HG02885 (cell line): ENCODE measurements around the gene SCGB1C1.
A peak's percentile ranks its signal among the peaks of the same experiment; 100 is the strongest.
"Not testable (repeated sequence)": the region's sequence is repeated elsewhere in the genome, so short reads cannot be mapped to it uniquely, and the experiment has no call there.

Experiments used
- ATAC-seq: cut with Tn5 transposase; IDR thresholded peaks from one replicate; pipeline ENCODE4 v1.9.1; 2021; ENCODE audit warnings: mild to moderate bottlenecking; ENCODE audit not compliant: unreplicated experiment, poor library complexity

The SCGB1C1 gene

DNA sequence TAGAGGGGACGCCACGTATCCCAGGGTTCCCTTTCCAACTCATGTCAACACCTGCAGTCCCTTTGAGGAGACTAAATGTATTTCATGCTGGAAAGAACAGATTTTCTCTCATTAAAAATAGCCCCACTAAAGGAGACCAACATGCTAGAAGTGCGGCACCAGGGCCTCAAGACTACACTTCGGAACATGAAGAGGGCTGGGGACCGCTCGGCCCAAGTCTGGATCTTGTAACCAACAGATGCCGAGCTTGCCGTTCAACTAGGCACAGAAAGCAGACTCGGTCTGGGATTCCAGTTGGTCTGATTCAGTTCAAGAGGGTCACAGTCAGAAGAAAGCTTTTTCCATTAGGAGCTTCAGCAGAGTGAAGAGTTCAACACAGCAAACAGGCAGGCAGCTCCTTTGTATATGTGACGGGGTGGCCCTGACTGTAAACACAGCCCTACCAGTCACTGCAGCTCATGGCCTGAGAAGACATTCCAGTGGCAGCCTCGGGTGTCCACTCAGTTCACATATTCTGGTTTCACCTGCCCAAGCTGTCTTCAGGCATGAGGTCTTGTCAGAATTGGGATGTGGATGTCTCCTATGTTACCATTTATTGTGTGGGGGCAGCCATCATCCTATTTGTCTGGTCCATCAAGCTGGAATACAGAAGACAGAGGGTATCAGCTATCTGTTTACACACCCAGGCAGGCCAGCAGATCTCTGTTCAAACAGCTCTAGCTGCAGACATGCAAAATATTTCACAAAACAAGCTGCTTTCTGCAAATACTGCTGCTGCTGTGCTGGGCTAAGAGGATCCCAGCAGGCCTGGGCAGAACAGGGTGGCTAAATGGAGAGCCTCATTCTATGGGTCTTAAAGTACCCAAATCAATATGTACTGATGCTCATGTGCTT lies 23.4 kb downstream of the SCGB1C1 start:
- ATAC-seq, result no peak

DNA sequence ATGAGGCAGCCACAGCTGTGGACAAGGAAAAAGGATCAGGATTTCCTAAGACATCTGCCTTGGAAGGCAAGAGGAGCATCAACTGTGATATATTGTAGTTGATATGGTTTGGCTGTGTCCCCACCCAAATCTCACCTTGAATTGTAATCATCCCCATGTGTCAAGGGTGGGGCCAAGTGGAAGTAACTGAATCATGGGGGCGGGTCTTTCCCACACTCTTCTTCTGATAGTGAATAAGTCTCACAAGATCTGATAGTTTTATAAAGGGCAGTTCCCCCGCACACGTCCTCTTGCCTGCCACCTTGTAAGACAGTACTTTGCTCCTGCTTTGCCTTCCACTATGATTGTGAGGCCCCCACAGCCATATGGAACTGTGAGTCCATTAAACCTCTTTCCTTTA lies 24.8 kb downstream of the SCGB1C1 start:
- no peak for ATAC-seq

DNA sequence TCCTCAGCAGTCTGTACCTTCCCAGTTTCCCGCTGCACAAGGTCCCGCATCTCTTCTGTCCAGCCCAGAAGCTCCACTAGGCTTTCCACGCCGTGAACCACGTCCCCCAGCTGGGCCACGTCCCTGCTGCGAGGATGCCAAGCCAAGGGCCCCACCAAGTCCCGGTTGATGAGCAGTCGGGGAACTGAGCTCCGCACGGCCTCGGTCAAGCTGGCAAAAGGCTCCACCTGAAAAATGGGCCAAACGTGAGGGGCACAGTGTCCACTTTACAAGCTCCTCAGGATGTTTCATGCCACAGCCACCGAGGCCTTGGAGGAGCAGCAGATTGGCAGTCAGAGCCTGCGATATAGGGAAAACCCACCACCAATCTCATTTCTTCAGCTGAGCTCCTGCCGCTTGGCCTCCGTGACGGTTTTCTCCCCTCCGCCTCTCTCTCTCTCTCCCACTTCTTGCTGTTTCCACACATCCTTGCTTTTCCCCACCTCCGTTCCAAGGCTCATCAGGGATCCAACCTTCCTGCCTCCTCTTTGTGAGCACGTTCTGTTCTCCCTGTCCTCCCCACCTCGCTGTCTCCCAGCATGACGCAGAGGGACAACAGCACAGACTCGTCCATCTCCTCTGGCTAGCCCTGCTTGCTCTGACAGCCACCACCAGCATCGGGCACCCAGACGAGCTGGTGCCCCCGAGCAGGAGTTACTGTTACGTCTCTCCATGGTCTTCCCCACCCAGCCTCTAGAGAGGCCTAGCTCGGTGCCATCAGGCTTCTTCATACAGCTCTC lies 26.1 kb downstream of the SCGB1C1 start:
- no peak for ATAC-seq

DNA sequence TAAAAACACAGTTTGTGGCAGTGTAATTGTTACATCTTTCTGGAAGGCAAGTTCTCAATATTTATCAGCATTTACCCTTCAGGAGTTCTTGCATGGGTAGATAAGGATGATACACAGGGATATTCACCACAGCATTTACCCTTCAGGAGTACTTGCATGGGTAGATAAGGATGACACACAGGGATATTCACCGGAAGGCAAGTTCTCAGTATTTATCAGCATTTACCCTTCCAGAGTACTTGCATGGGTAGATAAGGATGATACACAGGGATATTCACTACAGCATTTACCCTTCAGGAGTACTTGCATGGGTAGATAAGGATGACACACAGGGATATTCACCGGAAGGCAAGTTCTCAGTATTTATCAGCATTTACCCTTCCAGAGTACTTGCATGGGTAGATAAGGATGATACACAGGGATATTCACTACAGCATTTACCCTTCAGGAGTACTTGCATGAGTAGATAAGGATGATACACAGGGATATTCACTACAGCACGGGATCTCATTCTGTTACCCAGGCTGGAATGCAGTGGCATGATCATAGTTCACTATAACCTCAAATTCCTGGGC lies 27.9 kb downstream of the SCGB1C1 start:
- ATAC-seq, result not testable (repeated sequence)

DNA sequence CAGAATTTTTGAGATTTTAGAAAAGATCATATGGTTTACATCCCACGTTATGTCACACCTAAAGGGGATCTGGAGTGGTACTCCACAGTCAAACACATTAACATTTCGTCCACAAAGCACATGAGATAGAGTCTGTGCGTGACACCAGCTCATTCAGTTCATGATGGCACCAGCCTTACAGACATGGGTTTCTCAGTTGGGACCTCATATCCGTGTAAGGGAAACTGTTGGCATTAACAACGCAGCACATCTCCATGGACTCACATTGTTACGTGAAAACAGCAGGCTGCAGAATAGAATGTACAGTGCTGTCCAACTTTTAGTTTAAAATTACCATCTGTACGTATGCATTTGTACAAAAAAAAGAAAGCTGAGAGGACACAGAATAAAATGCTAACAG lies 28.7 kb downstream of the SCGB1C1 start:
- ATAC-seq, result no peak

DNA sequence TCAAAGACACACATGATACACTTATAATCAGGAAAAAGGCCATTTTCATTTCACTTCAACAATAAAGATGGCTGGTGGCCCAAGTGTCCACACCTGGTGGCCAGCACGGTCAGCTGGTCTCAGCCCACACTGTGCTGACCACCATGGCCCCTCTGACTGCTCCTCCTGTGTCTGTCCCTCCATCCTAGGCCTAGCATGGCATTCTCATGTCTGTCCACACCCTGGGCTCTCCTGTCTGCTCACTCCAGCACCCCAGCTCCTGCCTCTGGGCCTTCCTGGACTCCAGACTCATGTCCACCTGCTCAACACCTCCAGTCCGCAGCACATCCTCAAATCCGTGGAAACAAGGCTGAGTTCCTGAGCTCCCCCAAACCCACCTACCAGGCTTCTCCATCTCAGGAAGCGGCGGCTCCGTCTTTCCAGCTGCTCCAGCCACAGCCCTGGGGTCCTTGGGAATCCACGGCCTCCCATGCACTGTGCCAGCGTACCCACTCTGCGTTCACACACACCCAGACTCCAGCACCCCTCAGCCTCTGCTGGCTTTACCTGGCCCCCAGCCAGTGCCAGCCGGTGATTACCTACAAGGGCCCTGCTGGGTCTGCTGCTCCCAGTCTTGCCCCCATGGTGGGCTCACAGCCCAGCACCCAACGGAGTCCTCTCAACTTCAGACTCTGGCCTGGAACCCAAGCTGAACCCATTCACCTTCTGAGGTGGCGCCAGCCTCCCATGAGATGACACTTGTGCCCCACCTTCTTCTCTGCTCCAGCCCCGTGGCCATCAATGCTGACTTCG lies 29.3 kb downstream of the SCGB1C1 start:
- ATAC-seq, result no peak

DNA sequence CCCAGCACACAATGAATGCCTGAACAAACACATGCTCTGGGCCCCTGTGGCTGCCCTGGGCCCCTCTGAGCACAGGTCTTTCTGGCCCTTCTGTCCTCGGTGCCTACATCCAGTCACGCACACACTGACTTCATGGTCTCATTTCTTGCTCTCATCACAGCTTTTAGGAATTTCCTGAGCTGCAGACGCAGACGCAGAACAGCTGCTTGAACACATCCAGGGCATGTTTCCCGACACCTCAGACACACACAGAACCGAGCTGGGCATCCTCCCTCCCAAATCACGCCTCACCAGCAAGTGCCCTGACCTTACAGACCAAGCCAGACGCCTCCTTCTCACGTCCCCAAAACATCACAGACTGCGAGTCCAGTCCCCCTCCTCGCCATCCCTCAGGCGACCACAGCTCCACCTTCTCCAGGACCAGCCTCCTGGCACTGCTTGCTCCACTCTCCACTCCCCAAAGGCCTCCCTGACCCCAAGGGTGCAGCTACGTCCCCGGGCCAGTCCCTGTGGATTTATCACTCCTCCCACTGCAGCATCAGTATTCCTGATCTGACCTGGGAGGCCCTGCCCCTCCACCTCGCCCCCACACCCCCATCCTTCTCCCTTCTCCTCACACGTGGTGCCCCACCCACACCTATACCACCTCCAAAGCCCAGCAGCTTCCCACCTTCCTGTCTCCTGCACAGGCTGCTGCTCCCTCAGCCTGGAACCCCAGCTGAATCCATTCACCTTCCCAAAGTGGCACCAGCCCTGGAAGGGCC lies 30.3 kb downstream of the SCGB1C1 start:
- ATAC-seq, result no peak

DNA sequence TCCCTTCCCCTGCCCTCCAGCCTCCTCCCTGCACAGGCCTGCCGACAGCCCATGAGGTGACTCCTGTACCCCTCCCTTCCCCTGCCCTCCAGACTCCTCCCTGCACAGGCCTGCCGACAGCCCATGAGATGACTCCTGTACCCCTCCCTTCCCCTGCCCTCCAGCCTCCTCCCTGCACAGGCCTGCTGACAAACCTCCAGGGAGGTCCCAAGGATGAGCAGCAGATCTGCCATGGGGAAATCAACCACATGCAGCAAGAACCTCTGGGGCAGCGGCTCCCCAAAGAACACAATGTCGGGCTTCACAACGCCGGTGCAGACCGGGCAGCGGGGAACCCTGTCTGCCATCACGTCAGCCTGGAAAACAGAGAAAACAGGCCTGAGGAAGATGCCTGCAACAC lies 31.0 kb downstream of the SCGB1C1 start:
- no peak for ATAC-seq

DNA sequence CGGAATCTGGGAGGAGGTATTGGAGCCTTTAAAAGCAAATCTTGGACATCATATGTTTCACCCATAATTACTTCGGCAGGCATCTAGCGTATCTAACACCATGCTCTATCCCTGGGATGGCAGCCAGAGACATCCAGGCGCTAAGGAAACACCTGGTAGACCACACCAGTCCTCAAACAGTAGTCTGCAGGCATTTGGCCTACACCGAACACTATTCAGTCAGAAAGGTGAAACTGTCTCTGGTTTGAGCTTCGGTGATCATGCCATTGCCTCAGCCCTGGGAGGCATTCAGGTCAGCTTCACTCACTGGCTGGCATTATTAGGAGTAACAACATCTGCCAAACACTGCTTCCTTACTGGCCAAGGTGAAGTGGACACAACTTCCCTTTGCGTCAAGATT lies 31.5 kb downstream of the SCGB1C1 start:
- ATAC-seq, result no peak

DNA sequence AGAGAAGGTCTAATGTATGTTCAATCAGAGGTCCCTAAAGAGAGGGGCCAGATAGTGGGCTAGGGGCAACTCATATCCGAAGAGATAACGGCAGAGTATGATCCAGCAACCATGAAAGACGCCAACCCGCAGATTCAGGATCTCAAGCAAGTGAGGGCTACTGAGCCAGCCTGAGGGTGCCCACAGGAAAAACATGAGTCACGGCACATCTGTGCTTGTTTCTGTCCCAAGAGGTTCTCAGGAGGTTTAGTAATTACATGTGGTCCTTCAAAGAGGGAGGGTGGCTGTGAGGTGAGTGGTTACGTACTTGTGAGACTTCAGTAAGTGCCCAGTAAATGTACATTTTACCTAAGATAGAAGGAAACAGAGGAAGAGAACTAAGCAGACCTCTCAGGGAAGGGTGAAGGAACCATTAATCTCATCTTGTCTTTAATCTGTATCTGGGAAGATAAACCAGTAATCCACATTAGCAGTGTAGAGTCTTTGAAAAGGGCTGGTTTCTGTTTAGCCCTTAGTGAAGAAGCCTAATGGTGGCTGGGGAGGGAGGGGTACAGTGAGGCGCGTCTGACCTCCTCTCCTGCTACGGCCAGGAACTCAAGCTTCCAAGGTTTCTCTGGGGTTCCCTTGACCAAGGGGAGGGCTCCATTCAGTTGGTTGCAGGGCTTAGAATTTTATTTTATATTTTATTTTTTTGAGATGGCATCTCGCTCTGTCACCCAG lies 33.0 kb downstream of the SCGB1C1 start:
- peak; percentile 47 for ATAC-seq

DNA sequence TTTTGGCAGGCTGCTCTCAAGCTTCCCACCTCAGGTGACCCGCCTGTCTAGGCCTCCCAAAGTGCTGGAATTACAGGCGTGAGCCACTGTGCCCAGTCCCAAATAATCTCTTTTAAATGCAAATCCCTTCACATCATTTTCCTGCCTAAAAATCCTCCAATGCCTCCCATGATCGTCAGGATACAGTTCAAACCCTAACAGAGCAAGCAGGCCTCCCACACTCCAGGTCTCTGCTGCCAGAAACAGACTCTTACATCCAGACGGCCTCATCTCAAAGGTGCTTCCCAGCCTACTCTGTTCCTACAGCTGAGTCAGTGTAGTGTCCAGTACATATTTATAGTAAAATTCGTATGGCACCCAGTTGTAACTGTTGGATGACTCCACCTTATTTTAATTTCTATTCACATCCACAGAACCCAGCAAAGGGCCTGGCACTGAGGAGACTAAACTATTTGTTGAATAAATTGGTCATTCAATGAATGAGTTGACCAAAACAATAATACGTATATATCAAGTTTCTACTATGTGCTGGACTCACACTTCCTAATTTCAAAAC lies 35.0 kb downstream of the SCGB1C1 start:
- no peak for ATAC-seq

DNA sequence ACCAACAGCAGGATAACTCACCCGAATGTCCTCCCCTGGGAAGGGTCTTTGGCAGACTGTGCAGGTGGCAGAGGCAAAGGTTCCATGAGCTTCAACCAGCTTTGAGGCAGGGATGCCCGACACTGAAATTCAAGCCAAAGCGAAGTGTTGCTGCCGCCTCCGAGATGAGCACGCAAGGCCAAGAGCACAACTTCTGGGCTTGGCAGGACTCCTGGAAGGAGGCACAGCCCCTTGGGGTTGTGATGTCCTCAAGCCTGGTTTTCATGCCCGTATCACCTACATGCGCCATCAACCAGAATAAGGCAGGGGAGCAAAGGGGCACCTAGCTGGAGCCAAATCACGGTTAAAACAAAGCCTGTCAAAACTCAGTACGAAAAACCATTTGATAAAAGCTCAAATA lies 37.6 kb downstream of the SCGB1C1 start:
- ATAC-seq, result no peak

DNA sequence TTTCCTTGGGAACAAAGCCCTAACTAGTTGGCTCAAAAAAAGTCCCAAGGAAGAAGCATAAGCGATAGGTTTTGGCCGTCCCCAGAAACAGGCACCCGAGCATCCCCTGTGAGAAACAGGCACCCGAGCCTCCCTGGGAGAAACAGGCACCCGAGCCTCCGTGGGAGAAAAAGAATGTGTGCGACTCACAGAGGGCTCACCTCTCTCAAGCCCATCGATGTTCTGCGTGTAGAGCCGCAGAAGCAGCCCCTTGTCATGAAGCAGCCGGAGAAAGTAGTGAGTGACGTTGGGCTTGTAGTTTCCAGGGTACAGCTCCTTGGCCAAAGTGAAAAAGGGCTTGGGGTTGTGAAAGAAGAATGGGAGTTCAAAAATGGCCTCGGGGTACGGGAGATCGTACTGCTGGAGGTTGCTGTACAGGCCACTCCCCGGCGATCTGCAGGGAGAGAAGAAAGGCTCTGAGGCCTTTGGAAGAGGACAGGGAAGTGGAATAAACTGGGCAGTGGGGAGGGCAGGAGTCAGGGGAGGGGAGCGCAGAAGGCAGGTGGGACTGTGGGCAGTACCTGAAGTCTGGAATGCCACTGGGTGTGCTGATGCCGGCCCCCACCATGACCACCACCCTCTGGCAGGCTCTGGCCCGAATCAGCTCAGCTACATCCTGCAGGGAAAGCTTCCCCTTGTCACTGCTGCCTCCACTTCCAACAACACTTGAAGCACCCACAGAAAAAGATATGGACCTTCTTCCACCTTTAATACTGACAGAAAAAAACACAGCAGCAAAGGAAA lies 40.1 kb downstream of the SCGB1C1 start:
- no peak for ATAC-seq

DNA sequence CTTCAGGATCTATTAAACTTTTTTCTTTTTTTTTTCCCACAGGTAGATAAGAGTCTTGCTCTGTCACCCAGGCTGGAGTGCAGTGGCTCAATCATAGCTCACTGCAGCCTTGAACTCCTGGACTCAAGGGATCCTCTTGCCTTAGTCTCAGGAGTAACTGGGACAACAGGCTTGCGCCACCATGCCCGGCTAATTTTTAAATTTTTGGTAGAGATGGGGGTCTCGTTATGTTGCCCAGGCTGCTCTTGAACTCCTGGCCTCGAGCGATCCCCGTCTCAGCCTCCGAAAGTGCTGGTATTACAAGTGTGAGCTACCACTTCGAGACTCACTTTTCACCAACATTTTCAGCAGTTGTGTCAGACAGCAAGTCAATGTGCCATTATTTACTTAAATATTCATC lies 42.3 kb downstream of the SCGB1C1 start:
- ATAC-seq, result no peak

DNA sequence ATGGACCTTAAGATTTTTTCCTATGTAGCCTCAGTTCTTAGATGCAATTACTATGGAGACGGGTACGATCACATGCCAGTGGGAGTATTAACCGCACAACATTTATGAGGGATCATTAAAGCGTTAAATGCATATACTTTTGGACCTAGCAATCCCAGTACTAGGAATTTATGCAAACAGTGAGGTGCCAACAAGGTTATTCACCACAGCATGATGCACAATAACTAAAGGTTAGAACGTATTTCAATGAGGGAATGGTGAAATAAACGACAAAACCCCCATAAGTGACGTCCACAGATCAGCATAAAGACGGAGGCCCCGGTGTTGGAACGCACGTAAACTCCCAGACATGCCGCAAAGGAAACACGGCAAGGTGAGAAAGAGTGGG lies 42.7 kb downstream of the SCGB1C1 start:
- no peak for ATAC-seq

DNA sequence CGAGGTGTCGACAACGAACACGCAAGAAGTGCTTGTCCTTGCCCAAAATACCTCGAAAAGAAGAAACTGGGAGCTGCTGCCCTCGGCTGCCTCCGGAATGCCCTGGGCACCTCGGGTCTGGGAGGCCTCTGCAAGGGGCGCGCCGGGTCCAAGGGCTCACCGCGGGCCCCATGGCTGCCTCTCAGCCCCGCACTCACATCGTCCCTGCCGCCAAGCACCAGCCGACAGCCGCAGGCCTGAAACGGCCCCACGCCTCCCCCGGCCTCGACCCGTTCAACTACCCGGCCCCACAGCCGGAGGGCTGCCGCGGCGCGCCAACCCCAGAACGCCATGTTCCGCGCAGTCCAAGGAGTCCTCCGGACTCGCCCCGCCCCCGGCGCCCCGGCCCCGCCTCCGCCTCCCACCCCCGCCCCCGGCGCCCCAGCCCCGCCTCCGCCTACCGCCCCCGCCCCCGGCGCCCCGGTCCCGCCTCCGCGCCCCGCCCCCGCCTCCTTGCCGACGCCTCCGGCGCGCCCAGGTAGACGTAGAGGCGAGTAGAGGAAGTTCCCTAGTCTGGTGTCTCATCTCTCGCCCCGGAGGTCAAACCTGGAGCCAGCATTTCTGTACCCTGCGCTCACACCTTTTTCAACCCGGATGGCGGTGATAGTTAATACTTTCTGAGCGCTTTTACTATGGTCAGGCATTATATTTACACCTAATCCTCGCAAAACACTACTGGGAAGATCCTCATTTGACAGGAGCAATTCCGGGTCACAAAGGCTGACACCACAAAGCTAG lies 43.3 kb downstream of the SCGB1C1 start, which contains the start of gene SIRT3:
Gene SIRT3, minus strand, starts transcription at position 346 of the 777 bp plus-strand sequence. Its CDS starts 14 bp downstream, at position 332.
- peak; percentile 77 for ATAC-seq
